HEK293T (cell line): ENCODE data around the gene MUCL3.
"Not testable (repeated sequence)": the region's sequence is repeated elsewhere in the genome, so short reads cannot be mapped to it uniquely, and the experiment has no call there.

Source experiments
- CTCF ChIA-PET: fragments of 350-600 bp; formaldehyde crosslinking; extraction: SDS; loops from one replicate; lab custom pipeline; 2021; ENCODE audit warnings: antibody characterized with exemption, inconsistent platforms; lab: Yijun Ruan, JAX
- POLR2A ChIA-PET: fragments of 350-600 bp; formaldehyde crosslinking; extraction: SDS; loops from one replicate; lab custom pipeline; 2020; ENCODE audit warnings: antibody characterized with exemption, inconsistent platforms; lab: Yijun Ruan, JAX
- DNase-seq: peaks from one replicate; pipeline ENCODE4 v3.0.0; 2012; ENCODE audit warnings: mixed read lengths; ENCODE audit errors: extremely low spot score
- ARNT ChIP-seq: fragments of 450-650 bp; IDR thresholded peaks from 2 replicates; pipeline ENCODE4 v1.6.1; 2017; ENCODE audit warnings: mild to moderate bottlenecking
- BHLHE40 ChIP-seq: fragments of 450-650 bp; IDR thresholded peaks from 2 replicates; pipeline ENCODE4 v1.6.1; 2016; ENCODE audit warnings: mild to moderate bottlenecking, moderate library complexity, borderline replicate concordance
- CTBP1 ChIP-seq: fragments of 450-650 bp; IDR thresholded peaks from 2 replicates; pipeline ENCODE4 v1.6.1; 2016; ENCODE audit warnings: borderline replicate concordance
- ELF4 ChIP-seq: fragments of 450-650 bp; IDR thresholded peaks from 2 replicates; pipeline ENCODE4 v1.6.1; 2017; ENCODE audit warnings: antibody characterized with exemption
- FOXA1 ChIP-seq: fragments of 450-650 bp; IDR thresholded peaks from 2 replicates; pipeline ENCODE4 v1.6.1; 2016; ENCODE audit warnings: mild to moderate bottlenecking
- FOXK2 ChIP-seq: fragments of 450-650 bp; IDR thresholded peaks from 2 replicates; pipeline ENCODE4 v1.6.1; 2016; ENCODE audit warnings: mild to moderate bottlenecking
- FOXM1 ChIP-seq: fragments of 450-650 bp; IDR thresholded peaks from 2 replicates; pipeline ENCODE4 v1.6.1; 2017; ENCODE audit warnings: mild to moderate bottlenecking, borderline replicate concordance
- HDGF ChIP-seq: fragments of 450-650 bp; IDR thresholded peaks from 2 replicates; pipeline ENCODE4 v1.6.1; 2017; ENCODE audit warnings: antibody characterized with exemption, borderline replicate concordance
- L3MBTL2 ChIP-seq: fragments of 450-650 bp; conservative IDR thresholded peaks from 2 replicates; pipeline ENCODE4 v1.6.1; 2016; ENCODE audit warnings: mild to moderate bottlenecking
- LEF1 ChIP-seq: fragments of 450-650 bp; IDR thresholded peaks from 2 replicates; pipeline ENCODE4 v1.6.1; 2017; ENCODE audit warnings: mild to moderate bottlenecking, borderline replicate concordance
- NFRKB ChIP-seq: fragments of 450-650 bp; IDR thresholded peaks from 2 replicates; pipeline ENCODE4 v1.6.1; 2016; ENCODE audit warnings: mild to moderate bottlenecking, moderate library complexity
- PKNOX1 ChIP-seq: fragments of 450-650 bp; IDR thresholded peaks from 2 replicates; pipeline ENCODE4 v1.6.1; 2016
- SP1 ChIP-seq: fragments of 450-650 bp; IDR thresholded peaks from 2 replicates; pipeline ENCODE4 v1.6.1; 2017
- SUZ12 ChIP-seq: fragments of 450-650 bp; IDR thresholded peaks from 2 replicates; pipeline ENCODE4 v1.6.1; 2016; ENCODE audit warnings: mild to moderate bottlenecking
- TARDBP ChIP-seq: fragments of 450-650 bp; IDR thresholded peaks from 2 replicates; pipeline ENCODE4 v1.6.1; 2016
- ZNF384 ChIP-seq: fragments of 450-650 bp; IDR thresholded peaks from 2 replicates; pipeline ENCODE4 v1.6.1; 2016

MUCL3 gene

GRCh38 chr6:30901436-30901835, 39.3 kb upstream of the MUCL3 start:
- POLR2A ChIA-PET: interaction anchor here (0.6 kb wide), 1 partner anchor 55 kb away, joined by 3 read pairs; no protein-coding TSS in a partner anchor
- no peak for TF ChIP-seq SUZ12
- TF ChIP-seq CTBP1: no peak
- CTCF ChIA-PET: no interaction called here

GRCh38 chr6:30902196-30902595, 38.6 kb upstream of the MUCL3 start:
- CTCF ChIA-PET, POLR2A ChIA-PET, DNase-seq: not testable (repeated sequence)

More at GRCh38 chr6:30901436-30901835, 39.3 kb upstream of the MUCL3 start:
- DNase-seq: no peak

GRCh38 chr6:30902709-30903108, 38.1 kb upstream of the MUCL3 start:
- CTCF ChIA-PET: no interaction called here
- no peak for TF ChIP-seq SP1
- TF ChIP-seq FOXM1: no peak
- TF ChIP-seq L3MBTL2: no peak
- TF ChIP-seq PKNOX1: no peak
- no peak for TF ChIP-seq FOXA1
- no peak for TF ChIP-seq HDGF
- TF ChIP-seq CTBP1: no peak
- TF ChIP-seq SUZ12: no peak
- TF ChIP-seq ELF4: no peak
- no peak for TF ChIP-seq LEF1
- TF ChIP-seq NFRKB: no peak
- TF ChIP-seq FOXK2: no peak
- no peak for TF ChIP-seq TARDBP
- no peak for TF ChIP-seq ZNF384
- no peak for TF ChIP-seq ARNT
- no peak for TF ChIP-seq BHLHE40
- POLR2A ChIA-PET: no interaction called here
- DNase-seq: no peak

DNA sequence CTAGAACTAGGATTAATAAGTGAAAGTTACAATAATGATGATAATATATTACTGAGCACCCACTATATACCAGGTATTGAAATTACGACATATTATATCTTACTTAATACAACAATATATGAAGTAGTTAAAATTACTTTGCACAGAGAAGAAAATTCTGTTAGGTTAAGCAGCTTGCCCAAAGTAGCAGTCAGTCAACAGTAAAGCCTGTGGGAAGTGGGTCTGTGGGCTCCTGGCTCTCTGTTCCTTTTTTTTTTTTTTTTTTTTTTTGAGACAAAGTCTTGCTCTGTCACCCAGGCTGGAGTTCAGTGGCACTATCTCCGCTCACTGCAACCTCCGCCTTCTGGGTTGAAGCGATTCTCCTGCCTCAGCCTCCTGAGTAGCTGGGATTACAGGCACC, 37.5 kb upstream of the MUCL3 start:
- DNase-seq: no peak
- POLR2A ChIA-PET: interaction anchor here (1.1 to 1.9 kb wide), 2 partner anchors 11 to 19 kb away, joined by 4 to 6 read pairs; partner anchors contain the start of genes DDR1 and VARS2
- CTCF ChIA-PET: no interaction called here
- TF ChIP-seq ARNT: no peak
- TF ChIP-seq HDGF: no peak
- no peak for TF ChIP-seq ZNF384
- TF ChIP-seq SUZ12: no peak
- no peak for TF ChIP-seq FOXK2
- no peak for TF ChIP-seq LEF1

DNA sequence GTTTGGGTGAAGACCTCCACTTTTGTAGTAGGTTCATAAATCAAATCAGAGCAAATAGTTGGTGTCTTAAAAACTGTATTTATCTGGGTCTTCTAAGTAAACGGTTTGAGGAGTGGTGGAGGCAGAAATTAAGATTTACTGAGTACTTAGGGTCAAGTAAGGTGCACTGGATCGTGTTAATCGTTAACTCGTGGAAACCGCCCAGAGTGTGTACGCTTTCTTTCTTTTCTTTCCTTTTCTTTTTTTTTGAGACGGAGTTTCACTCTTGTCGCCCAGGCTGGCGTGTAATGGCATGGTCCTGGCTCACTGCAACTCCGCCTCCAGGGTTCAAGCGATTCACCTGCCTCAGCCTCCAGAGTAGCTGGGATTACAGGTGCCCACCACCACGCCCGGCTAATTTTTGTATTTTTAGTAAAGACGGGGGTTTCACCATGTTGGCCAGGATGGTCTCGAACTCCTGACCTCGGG, 33.4 kb upstream of the MUCL3 start:
- POLR2A ChIA-PET: interaction anchor here (0.6 to 1.5 kb wide), 9 partner anchors 9 to 177 kb away, joined by 3 to 9 read pairs (median 4); partner anchors contain the start of gene DDR1
- DNase-seq: not testable (repeated sequence)
- CTCF ChIA-PET: interaction anchor here (0.6 kb wide), 1 partner anchor 110 kb away, joined by 3 read pairs; no protein-coding TSS in a partner anchor

GRCh38 chr6:30907758-30908591, 32.8 kb upstream of the MUCL3 start, which contains the start of gene GTF2H4:
GTF2H4 (plus strand) TSS chr6:30908207.
- POLR2A ChIA-PET: interaction anchor here (0.6 to 1.5 kb wide), 9 partner anchors 9 to 177 kb away, joined by 3 to 9 read pairs (median 4); partner anchors contain the start of gene DDR1
- peak; percentile 91 for DNase-seq
- TF ChIP-seq ELF4: peak; percentile 88
- peak; percentile 64 for TF ChIP-seq L3MBTL2
- TF ChIP-seq FOXM1: no peak
- no peak; the same call in 1 of the 2 replicates for TF ChIP-seq ARNT
- no peak for TF ChIP-seq FOXA1
- TF ChIP-seq FOXK2: no peak
- no peak for TF ChIP-seq HDGF
- TF ChIP-seq SUZ12: peak; percentile 95
- TF ChIP-seq LEF1: no peak
- peak; percentile 68; the same call in 1 of the 2 replicates for TF ChIP-seq CTBP1
- no peak for TF ChIP-seq ZNF384
- CTCF ChIA-PET: interaction anchor here (0.6 kb wide), 1 partner anchor 109 kb away, joined by 3 read pairs; no protein-coding TSS in a partner anchor

GRCh38 chr6:30908700-30909099, 32.1 kb upstream of the MUCL3 start:
- ChIA-PET POLR2A (no interaction called here), CTCF (no interaction called here)
- TF ChIP-seq L3MBTL2: no peak
- TF ChIP-seq SP1: no peak
- TF ChIP-seq ZNF384: no peak
- no peak for TF ChIP-seq ARNT
- no peak for TF ChIP-seq LEF1
- TF ChIP-seq PKNOX1: no peak
- TF ChIP-seq FOXM1: no peak
- TF ChIP-seq FOXA1: no peak
- no peak for TF ChIP-seq HDGF
- TF ChIP-seq SUZ12: no peak
- no peak for TF ChIP-seq FOXK2
- TF ChIP-seq ELF4: no peak
- no peak for TF ChIP-seq BHLHE40
- no peak for TF ChIP-seq NFRKB
- TF ChIP-seq CTBP1: no peak
- no peak for TF ChIP-seq TARDBP
- DNase-seq: no peak

DNA sequence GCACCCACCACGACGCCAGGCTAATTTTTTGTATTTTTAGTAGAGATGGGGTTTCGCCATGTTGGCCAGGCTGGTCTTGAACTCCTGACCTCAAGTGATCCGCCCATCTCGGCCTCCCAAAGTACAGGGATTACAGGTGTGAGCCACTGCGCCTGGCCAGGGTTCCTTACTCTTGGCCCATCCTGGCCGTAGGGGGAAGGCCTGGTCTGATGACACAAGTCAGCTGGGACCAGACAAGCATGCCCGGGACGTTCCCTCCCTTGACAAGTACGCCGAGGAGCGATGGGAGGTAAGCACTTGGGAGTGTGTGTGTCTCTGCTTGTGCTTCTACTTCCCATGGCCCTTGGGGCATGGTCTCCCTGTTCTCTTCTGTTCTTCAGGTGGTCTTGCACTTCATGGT, 30.3 kb upstream of the MUCL3 start:
- DNase-seq, CTCF ChIA-PET, POLR2A ChIA-PET: not testable (repeated sequence)
